NCI-H1092 (cell line): Measurements from ENCODE around the gene STRBP.
A peak's percentile ranks its signal among the peaks of the same experiment; 100 is the strongest.
"Not testable (repeated sequence)": the region's sequence is repeated elsewhere in the genome, so short reads cannot be mapped to it uniquely, and the experiment has no call there.

ENCODE experiments used
- DNase-seq: peaks from one replicate; lab custom pipeline; 2025; lab: John Stamatoyannopoulos, UW

The STRBP gene

GRCh38 chr9:123268465-123269259 lies at the start of gene STRBP:
STRBP (minus strand) TSS chr9:123268586; CDS start chr9:123184134, 84,452 bp downstream.
- DNase-seq: peak; percentile 88

- no peak for DNase-seq
Observed at GRCh38 chr9:123316053-123316718, 47.8 kb upstream of the STRBP start.

- DNase-seq: no peak
Observed at GRCh38 chr9:123315635-123316034, 47.2 kb upstream of the STRBP start.

- DNase-seq: no peak
Observed at GRCh38 chr9:123314617-123315016, 46.2 kb upstream of the STRBP start.

- DNase-seq: no peak
Observed at GRCh38 chr9:123312306-123312877, 44.0 kb upstream of the STRBP start.

GRCh38 chr9:123311250-123311752 lies 42.9 kb upstream of the STRBP start:
- no peak for DNase-seq

- DNase-seq: no peak
Observed at GRCh38 chr9:123310551-123311249, 42.3 kb upstream of the STRBP start.

GRCh38 chr9:123309611-123310010 lies 41.2 kb upstream of the STRBP start:
- no peak for DNase-seq

GRCh38 chr9:123305879-123306278 lies 37.5 kb upstream of the STRBP start:
- DNase-seq: no peak

- no peak for DNase-seq
Observed at GRCh38 chr9:123304340-123304691, 35.9 kb upstream of the STRBP start.

GRCh38 chr9:123302348-123303214 lies 34.2 kb upstream of the STRBP start:
- DNase-seq: no peak

GRCh38 chr9:123301936-123302335 lies 33.5 kb upstream of the STRBP start:
- DNase-seq: not testable (repeated sequence)

- no peak for DNase-seq
Observed at GRCh38 chr9:123300554-123300953, 32.2 kb upstream of the STRBP start.

GRCh38 chr9:123299558-123300126 lies 31.3 kb upstream of the STRBP start:
- no peak for DNase-seq

- DNase-seq: no peak
Observed at GRCh38 chr9:123296174-123296573, 27.8 kb upstream of the STRBP start.

- no peak for DNase-seq
Observed at GRCh38 chr9:123291736-123292135, 23.4 kb upstream of the STRBP start.

- no peak for DNase-seq
Observed at GRCh38 chr9:123290764-123291163, 22.4 kb upstream of the STRBP start.

- no peak for DNase-seq
Observed at GRCh38 chr9:123287639-123288038, 19.3 kb upstream of the STRBP start.

- DNase-seq: no peak
Observed at GRCh38 chr9:123286324-123286723, 17.9 kb upstream of the STRBP start.

- DNase-seq: no peak
Observed at GRCh38 chr9:123284656-123285055, 16.3 kb upstream of the STRBP start.

- no peak for DNase-seq
Observed at GRCh38 chr9:123283455-123283854, 15.1 kb upstream of the STRBP start.
